RPMI7951 (cell line): ENCODE measurements around the gene SCARF2. TPM values are rescaled to one million over a fixed set of nuclear protein-coding genes. Genes with fewer than 3 reads are reported as not detected.

Experiments
- DNase-seq: peaks from one replicate; pipeline ENCODE4 v3.0.0-alpha.2; 2012; ENCODE audit warnings: low read depth
- total RNA-seq: library from RNA; depleted of rRNA; stranded (reverse); fragments of >200 nt; shearing (Covaris generic); gene quantifications from 2 replicates; pipeline ENCODE4 v1.2.3, GENCODE V29; 2014

The SCARF2 gene
- total RNA-seq, 1 experiment from 2014 or later, result 6.0 TPM

DNA sequence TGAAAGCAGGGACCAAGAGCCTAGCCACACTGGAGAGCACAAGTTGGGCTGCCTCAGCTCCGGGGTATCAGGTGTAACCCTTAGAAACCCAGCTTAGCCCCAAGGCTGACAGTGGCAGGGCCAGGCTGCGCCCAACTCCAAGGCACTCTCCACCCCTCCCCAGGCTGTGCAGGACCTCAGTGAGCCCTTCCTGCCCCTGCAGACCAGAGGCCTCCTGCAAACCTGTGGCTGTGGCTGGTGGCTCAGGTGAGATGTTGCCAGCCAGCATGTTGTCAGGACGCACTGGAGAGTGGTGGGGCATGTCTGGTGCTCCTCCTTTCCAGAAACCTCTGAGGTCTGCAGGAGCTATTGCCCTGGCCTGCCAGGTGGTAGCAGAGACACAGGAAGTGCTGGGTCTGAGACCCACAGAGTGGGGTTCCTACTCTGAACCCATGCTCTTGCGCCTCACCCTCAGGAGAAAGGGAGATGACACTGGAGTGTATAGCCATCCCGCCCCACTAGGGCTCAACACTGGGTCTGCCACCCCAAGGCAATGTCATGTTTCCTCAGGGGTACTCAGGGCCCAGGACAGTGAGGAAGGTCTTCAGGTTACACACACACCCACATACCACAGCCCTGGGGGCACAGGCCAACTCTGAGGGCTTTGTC lies 2.4 kb upstream of the SCARF2 start:
- no peak for DNase-seq

GRCh38 chr22:20439556-20439927 lies 1.9 kb upstream of the SCARF2 start:
- no peak for DNase-seq

GRCh38 chr22:20438678-20439492 lies 1.3 kb upstream of the SCARF2 start:
- no peak for DNase-seq

DNA sequence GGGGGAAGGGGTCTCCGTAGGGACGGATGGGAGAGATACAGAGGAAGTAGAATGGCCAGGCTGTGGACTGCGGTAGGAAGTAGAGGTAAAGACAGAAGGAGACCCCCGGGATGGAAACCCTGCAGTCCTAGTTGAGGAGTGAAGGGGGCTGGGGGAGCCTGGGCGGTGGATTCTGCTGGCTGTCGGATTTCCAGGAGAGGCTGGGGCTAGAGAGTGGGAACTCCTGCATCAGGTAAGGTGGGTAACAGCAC lies 727 bp upstream of the SCARF2 start:
- no peak for DNase-seq

DNA sequence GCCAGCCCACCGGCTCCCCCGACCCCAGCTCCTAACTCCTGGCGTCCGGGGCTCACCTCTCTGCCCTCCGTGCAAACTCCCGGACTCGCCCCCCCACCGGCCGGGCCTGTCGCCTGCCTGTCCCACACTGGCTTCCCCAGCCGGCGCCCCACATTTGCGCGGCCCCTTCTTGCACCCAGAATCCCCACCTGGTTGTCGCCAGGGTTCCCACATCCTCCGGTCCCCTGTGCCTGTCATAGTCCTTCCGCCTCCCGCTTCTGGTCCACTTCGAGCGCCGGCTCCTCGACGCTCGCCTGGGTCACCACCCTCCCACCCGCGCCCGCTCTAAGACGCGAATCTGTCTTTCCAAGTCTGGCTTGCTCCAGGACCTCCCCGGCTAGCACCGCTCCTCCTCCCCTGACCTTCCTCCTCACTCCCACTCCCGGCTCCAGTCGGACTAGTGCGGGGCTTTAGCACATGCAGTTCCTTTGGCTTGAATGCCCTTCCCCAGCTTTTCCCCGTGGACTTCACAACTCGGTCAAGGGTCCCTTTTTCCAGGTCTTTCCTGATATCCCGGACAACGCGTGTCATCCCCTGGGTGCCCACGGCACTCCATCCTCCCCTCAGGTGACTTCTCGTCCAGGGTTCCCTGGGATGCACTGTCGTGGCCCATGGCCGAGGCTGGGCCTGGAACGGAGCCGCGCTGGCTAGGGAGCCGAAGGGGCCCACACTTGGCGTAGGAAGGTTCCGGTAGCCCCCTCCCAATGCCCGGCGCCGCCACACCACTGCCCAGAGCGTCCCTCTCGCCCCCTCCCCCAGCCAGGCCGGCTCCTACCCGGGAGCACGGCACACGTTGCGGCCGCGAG lies 635 bp downstream of the SCARF2 start:
- no peak for DNase-seq

- DNase-seq, result peak; percentile 33
Observed at GRCh38 chr22:20436307-20436767, 1.3 kb downstream of the SCARF2 start.

GRCh38 chr22:20435436-20436306 lies 2.0 kb downstream of the SCARF2 start:
- no peak for DNase-seq

DNA sequence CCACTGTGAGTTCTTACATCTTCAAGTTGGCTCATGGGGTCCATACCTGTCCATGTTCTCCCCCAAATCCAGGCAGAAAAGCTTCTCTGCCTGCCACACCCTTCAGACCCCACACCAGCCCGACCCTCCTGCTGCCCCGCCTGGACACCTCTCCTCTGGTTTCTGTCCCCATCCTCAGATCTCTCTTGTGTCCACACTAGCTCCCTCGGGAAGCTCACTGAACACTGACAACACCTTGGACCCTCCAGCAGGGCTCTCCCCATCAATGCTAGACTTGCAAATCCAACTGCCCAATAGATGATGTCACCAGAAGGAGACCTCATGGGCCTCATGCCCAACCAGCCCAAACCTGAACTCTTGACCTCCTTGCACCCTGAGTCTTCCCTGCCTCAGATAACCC lies 2.9 kb downstream of the SCARF2 start:
- no peak for DNase-seq

GRCh38 chr22:20434264-20434751 lies 3.3 kb downstream of the SCARF2 start:
- no peak for DNase-seq

DNA sequence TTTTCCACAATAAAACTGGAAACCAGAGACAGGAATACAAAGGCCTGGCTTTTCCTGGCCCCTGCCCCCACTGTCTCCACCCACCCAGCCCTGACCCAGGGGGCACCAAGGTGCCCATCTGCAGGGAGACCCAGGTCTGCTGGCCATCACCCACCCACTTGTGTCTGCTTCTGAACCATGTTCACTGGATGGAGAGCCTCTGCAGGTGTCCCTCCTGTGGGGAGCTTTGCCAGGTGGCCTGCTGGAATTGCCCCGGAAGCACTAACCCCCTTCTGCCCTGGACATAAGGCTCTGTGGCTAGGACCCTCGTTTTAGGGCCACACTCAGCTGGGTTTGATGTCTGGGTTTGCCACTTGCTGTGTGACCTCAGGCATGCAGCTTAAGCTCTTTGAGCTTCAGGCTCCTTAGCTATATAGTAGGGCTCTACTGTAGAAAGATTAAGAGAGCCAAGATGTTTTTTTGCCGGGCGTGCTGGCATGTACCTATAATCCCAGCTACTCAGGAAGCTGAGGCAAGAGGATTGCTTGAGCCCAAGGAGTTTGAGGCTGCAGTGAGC lies 3.9 kb downstream of the SCARF2 start:
- DNase-seq, result no peak

- no peak for DNase-seq
Observed at GRCh38 chr22:20433191-20433590, 4.4 kb downstream of the SCARF2 start.

DNA sequence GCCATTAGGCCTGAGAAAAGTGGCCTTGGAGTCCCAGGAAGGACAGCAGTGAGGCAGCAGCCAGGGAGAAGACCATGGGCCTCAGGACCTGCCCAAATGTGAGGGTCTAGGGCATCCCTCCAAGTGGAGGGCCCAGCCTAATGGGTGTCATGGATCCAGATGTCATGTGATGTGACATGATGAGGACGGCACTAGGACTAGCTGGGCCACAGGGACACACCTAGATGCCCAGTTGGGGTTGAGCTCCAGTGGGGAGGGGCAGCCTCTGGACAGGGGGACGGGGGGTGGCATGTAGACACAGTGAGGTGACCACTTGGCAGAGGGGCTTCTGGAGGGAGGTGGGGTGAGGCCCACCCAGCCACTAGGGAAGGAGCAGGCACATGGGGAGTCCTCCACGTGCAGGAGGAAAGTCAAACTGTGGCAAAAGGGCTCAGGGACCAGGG lies 5.4 kb downstream of the SCARF2 start:
- no peak for DNase-seq

GRCh38 chr22:20431511-20432192 lies 6.0 kb downstream of the SCARF2 start:
- no peak for DNase-seq

DNA sequence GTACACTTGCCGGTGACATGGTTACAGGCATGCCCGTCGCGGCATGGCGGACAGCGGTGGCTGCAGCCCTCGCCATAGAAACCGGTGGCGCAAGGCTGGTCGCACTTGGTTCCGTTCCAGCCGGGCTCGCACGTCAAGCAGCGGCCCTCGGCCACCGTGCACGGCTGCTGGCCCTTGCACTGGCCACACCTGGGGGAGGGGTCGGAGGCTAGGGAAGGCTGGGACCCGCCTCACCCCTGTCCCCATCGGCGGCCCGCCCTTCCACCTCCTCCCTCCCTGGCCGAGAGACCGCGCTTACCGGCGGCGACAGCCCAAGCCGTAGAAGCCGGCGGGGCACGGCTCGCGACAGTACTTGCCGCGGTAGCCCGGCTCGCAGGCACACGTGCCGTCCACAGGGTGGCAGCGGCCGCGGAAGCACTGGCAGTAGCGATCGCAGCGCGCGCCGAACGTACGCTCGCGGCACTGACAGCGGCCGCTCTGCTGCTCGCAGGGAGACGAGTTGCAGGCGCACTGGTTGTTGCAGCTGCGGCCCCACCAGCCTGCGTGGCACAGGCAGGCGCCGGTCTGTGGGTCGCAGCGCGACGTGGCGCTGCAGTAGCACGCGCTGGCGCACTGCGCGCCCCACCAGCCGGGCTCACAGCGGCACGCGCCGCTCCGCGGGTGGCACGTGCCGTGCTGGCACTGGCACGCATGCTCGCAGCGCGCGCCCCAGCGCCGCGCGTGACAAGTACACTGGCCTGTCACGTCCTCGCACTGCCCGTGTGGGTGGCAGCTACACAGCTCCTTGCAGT lies 6.7 kb downstream of the SCARF2 start:
- no peak for DNase-seq

DNA sequence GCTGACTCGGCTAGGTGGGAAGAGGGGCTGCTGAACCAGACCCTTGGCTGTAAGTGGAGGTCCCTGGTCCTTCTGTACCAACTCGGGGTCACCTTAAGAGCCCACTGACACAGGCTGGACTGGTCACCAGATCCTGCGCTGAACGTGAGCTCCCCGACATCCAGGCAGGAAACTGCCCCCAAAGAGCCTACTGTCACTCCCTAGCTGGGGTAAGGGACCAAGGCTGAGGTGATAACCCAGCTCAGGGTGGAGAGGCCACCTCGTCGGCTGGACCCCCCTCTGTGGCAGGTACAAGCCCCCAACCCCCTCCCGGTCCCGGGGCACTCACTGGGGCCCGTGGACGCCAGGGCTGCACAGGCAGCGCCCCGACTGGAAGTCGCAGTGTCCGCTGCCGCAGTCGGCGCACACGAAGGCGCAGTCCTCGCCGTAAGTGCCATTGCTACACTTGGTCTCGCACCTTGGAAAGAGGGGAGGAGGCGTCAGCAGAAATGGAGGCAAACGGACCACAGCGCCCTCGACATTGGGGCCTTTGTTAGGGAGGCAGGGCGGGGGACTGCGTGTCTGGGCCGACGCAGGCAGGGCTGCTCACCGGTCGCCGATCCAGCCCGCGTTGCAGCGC lies 7.4 kb downstream of the SCARF2 start:
- no peak for DNase-seq

DNA sequence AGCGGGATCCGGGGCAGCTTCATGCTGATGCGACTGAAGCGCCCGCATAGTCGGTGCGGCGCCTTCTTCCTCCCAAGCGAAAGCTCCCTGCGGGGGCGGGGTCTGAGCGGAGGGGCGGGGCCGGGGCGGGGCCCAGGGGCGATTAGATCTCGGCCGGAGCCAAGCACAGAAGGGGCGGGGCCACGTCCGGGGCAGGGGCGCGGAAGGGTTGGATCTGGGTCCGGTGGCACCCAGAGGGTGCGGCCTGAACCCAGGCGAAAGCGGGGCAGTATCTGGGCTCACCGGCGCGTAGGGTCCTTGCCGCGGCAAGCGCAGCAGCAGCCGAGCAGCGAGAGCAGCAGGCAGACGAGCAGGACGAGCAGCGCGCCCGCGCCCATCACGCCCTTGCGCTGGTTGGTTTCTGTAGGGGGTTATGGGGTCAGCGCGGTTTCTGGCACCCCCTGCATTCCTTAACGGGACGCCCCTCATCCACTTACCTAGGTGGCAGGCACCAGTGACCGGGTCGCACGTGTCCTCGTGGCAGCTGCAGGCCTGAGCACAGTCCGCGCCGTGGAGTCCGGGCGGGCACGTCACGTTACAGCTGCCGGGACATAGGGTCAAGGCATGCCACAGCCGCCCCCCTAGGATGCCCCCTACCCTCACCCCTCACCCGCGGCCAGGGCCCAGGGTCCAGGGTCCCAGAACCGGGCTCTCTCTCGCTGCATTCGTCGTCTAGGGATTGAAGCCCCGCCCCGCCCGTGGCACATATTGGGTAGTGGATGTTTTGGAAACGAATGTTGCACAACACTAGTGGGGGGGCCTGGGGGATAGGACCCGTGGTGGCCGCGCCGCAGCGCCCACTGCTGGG lies 8.1 kb downstream of the SCARF2 start:
- no peak for DNase-seq

GRCh38 chr22:20428496-20429253 lies 8.9 kb downstream of the SCARF2 start:
- DNase-seq, result no peak
